A549 treated with CpdA at 1 μM for 4 hours (cell line): Measurements from ENCODE around the gene ZFP1. TPM values are rescaled to one million over a fixed set of nuclear protein-coding genes. Genes with fewer than 3 reads are reported as not detected.

Source experiments
- total RNA-seq: library from RNA; stranded (reverse); fragments of 200-300 nt; extraction: Qiagen RNA extraction; gene quantifications from 5 replicates; pipeline ENCODE4 v1.2.3, GENCODE V29; 2022; ENCODE audit warnings: low read depth

ZFP1 gene
- total RNA-seq: 10.1 to 11.3 TPM (median 11.0 TPM) in 5 replicates

DNA sequence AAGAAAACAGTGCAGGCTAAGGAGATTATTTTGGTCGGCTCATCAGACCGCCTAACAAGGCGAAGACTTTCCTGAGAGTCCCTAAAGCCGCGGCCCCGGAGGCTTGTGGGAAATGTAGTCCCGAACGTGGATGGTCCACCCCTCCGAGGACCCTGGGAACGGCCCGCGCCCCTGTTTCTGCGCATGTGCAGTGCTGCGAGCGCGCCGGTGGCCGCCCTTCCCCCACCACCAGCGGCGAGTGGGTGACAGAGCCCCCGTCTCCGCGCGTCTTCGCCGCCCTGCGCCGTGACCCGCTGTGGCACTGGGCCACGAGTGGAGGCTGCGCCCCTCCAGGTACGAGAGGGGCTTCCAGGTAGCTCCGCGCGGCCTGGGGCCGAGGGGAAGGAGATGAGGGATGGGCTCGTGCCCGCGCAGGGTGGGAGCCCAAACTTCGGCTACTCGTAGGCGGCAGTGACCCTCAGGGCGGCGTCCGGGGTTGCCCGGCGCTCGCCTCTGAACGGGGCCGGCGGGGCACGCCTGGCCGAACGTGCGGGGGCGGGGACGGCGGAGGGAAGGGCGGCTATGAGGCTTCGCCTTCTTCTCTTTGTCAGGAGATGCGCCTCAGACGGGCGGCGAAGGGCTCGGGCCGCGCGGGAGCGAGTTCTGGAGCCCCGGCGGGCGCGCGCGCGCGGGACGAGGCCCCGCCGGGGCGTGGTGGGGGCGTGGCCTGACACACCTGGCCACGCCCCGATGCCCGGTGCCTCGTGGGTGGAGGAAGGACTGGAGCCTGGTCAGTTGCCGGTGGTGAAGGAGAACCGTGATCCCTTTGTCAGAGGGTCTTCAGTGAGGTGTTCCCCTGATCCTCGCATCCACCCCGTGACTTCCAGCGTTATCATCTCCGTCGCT is at the start of gene ZFP1:
ZFP1 (plus strand) TSS at position 214 of the 885 bp plus-strand sequence. CDS start 4,428 bp downstream, outside the sequence.

GRCh38 chr16:75116081-75116910 is 32.0 kb upstream of the ZFP1 start, which contains the start of gene LDHD:
TSS of gene LDHD (minus strand) at chr16:75116780. CDS start at chr16:75116720, 60 bp downstream.

DNA sequence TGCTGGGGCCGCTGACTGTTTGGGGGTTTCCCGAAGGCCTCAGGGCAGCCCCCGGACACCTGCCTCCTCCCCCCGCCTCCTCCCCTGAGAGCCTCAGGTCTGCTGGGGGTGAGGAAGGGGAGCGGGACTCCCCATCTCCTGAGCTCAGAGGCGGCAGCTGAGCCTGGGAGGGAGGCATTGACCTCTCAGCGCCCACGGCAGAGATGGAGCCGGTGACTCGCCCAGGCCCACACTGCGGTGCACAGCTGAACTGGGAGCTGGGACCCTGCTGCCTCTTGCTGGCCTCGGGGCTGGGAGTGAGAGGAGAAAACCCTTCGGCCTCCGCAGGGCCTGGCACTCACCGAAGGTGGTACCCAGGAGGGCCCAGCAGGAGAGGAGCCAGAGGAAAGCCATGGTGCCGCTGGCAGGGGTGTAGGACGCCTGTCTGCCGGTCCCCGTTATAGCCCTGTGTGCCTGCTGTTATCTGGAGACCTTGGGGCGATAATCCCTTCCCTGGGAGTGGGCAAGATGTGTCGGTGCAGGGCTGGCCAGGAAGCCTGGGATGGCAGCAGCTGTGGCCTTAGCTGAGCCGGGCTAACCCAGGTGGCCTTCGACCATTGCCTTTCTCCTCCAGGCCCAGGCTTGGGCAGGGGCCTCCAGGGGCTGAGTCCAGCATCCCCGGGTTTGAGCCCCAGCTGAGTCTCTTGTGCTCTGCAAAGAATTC is 58.6 kb downstream of the ZFP1 start, which contains the start of gene CTRB2:
CTRB2 (minus strand) TSS at position 413 of the 703 bp plus-strand sequence; CDS start at position 393, 20 bp downstream.

GRCh38 chr16:75218256-75219076 is 70.1 kb downstream of the ZFP1 start, which contains the start of gene CTRB1:
TSS of gene CTRB1 (plus strand) at chr16:75218988. CDS start at chr16:75219008, 20 bp downstream.

Other genes starting within 250 kb of the ZFP1 start
- gene WDR59, start 163.4 kb upstream of the ZFP1 start, total RNA-seq: 25.1 to 32.3 TPM (median 31.0 TPM) in 5 replicates
- gene ZNRF1, start 149.5 kb upstream of the ZFP1 start, total RNA-seq: 17.3 to 24.5 TPM (median 23.4 TPM) in 5 replicates
- gene LDHD, start 31.7 kb upstream of the ZFP1 start, total RNA-seq: 0.55 to 0.84 TPM (median 0.76 TPM) in 5 replicates
- not detected in 5 replicates for gene CTRB2, start 58.6 kb downstream of the ZFP1 start, total RNA-seq
- gene CTRB1, start 70.5 kb downstream of the ZFP1 start, total RNA-seq: not detected in 5 replicates
- 58.1 to 95.0 TPM (median 86.7 TPM) in 5 replicates for gene BCAR1, start 103.1 kb downstream of the ZFP1 start, total RNA-seq